GM10248 (cell line): Measurements from ENCODE around the gene C5orf22.

ENCODE experiments used
- CTCF ChIA-PET: fragments of 300-600 bp; sonication (Branson Sonifier 250); formaldehyde crosslinking; extraction: SDS; loops from one replicate; lab custom pipeline; 2021; ENCODE audit warnings: antibody characterized with exemption; lab: Yijun Ruan, JAX
- POLR2A ChIA-PET: fragments of 350-650 bp; sonication (Branson Sonifier 250); formaldehyde crosslinking; extraction: SDS; loops from one replicate; lab custom pipeline; 2020; ENCODE audit warnings: antibody characterized with exemption; lab: Yijun Ruan, JAX
- DNase-seq: peaks from one replicate; pipeline ENCODE4 v3.0.0; 2012; ENCODE audit errors: extremely low spot score
- TF ChIP-seq, protein P1 (sequence below): IDR thresholded peaks from 2 replicates; pipeline ENCODE4 v1.5.1; 2012; ENCODE audit warnings: mild to moderate bottlenecking, low read depth; ENCODE audit errors: extremely low read depth, missing control alignments, control extremely low read depth

Gene C5orf22

GRCh38 chr5:31574772-31575171 is 42.7 kb downstream of the C5orf22 start:
- CTCF ChIA-PET, result interaction anchor here (0.7 to 1.9 kb wide), 3 partner anchors 15 to 518 kb away, joined by 3 to 10 read pairs (median 5); no protein-coding TSS in a partner anchor
- TF ChIP-seq, protein P1, sequence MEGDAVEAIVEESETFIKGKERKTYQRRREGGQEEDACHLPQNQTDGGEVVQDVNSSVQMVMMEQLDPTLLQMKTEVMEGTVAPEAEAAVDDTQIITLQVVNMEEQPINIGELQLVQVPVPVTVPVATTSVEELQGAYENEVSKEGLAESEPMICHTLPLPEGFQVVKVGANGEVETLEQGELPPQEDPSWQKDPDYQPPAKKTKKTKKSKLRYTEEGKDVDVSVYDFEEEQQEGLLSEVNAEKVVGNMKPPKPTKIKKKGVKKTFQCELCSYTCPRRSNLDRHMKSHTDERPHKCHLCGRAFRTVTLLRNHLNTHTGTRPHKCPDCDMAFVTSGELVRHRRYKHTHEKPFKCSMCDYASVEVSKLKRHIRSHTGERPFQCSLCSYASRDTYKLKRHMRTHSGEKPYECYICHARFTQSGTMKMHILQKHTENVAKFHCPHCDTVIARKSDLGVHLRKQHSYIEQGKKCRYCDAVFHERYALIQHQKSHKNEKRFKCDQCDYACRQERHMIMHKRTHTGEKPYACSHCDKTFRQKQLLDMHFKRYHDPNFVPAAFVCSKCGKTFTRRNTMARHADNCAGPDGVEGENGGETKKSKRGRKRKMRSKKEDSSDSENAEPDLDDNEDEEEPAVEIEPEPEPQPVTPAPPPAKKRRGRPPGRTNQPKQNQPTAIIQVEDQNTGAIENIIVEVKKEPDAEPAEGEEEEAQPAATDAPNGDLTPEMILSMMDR, result no peak
- POLR2A ChIA-PET, result no interaction called here
- DNase-seq, result no peak

DNA sequence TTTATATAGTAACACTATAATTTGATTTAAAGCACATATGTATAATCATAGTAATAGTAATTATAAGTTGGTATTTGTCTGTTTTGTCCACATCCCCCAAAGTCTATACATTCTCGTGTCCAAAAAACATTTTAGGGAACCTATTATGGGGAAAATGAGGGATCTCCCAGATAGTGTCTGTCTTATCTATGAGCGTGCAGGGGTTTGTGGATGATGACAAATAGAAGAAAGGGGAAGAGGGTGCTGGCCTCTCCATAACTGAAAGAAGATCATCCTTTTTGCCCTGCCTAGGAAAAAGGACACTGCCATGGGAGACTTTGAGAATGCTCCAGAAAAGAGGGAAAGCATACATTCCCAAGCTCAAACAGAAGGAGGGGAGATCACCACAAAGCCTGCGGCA is 45.3 kb downstream of the C5orf22 start:
- POLR2A ChIA-PET, result no interaction called here
- DNase-seq, result no peak
- CTCF ChIA-PET, result interaction anchor here (0.9 kb wide), 1 partner anchor 232 kb away, joined by 3 read pairs; no protein-coding TSS in a partner anchor
- TF ChIP-seq, protein P1, result no peak

DNA sequence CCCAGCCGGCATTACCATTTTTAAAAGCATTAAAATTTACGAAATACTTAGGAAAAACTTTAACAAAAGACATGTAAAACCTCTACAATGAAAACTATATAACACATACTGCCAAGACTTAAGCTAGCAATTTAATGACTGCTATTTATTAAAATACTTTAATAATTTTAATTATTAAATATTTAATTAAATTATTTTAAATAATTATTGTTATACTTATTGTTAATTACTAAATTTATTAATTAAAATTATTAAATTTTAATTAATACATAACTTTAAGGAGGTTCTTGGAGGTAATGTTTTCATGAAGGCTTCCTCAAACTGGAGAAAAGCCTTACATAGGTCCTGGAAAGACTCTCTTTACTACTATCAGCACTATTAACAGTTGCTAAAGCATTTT is 47.5 kb downstream of the C5orf22 start:
- CTCF ChIA-PET, result interaction anchor here (1.2 to 1.6 kb wide), 2 partner anchors 8 to 229 kb away, joined by 3 to 8 read pairs; no protein-coding TSS in a partner anchor
- POLR2A ChIA-PET, result no interaction called here
- TF ChIP-seq, protein P1, result no peak
- DNase-seq, result no peak

- DNase-seq, result no peak
- ChIA-PET POLR2A (no interaction called here), CTCF (interaction anchor here (0.6 to 1.7 kb wide), 13 partner anchors 8 to 516 kb away, joined by 3 to 17 read pairs (median 4); no protein-coding TSS in a partner anchor)
- TF ChIP-seq, protein P1, result peak; percentile 40
These were observed 49.5 kb downstream of the C5orf22 start for GRCh38 chr5:31581498-31582099.

GRCh38 chr5:31583129-31583528 is 51.0 kb downstream of the C5orf22 start:
- no peak for DNase-seq
- TF ChIP-seq, protein P1, result no peak
- ChIA-PET POLR2A (no interaction called here), CTCF (interaction anchor here (1.3 to 1.7 kb wide), 5 partner anchors 9 to 510 kb away, joined by 3 to 17 read pairs (median 5); no protein-coding TSS in a partner anchor)

- POLR2A ChIA-PET, result interaction anchor here (0.5 kb wide), 1 partner anchor 1410 kb away, joined by 3 read pairs; no protein-coding TSS in a partner anchor
- CTCF ChIA-PET, result interaction anchor here (1.3 to 1.5 kb wide), 2 partner anchors 177 to 224 kb away, joined by 3 to 9 read pairs; no protein-coding TSS in a partner anchor
These were observed 53.2 kb downstream of the C5orf22 start for GRCh38 chr5:31585166-31585894.

More at GRCh38 chr5:31585166-31585894, 53.2 kb downstream of the C5orf22 start:
- DNase-seq, result no peak
- TF ChIP-seq, protein P1, result no peak
